HL-60 (cell line): ENCODE measurements around the gene CCDC51.

ENCODE experiments used
- GABPA ChIP-seq: IDR thresholded peaks from 2 replicates; pipeline ENCODE4 v1.6.1; 2012; ENCODE audit warnings: low read depth
- POLR2AphosphoS5 ChIP-seq: IDR thresholded peaks from 2 replicates; pipeline ENCODE4 v1.6.1; 2012; ENCODE audit warnings: low read depth
- SPI1 ChIP-seq: IDR thresholded peaks from 2 replicates; pipeline ENCODE4 v1.6.1; 2012; ENCODE audit warnings: low read depth, mild to moderate bottlenecking, borderline replicate concordance
- TF ChIP-seq, protein P1 (sequence below): IDR thresholded peaks from one replicate; pipeline ENCODE4 v1.5.1; 2011; ENCODE audit warnings: low read length, control low read depth, inconsistent platforms; ENCODE audit not compliant: insufficient read depth

DNA sequence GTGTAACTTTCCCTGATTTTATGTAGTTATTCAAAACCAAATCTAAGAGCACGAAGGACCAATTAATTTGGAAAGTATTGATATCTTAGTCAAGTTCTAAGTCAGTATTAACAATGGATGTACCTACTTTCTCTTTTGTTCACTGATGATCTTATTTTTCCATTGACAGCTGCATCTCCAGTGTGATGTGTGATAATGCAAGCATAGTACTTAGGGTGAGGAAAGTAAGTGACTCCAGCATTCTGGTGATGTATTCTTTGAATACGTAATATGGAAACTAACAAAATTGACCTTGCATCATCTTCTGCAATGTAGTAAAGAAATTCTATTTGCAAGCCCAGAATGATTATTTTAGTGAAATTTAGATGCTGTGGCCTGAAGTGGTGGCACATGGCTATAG, 45.5 kb downstream of the CCDC51 start:
- TF ChIP-seq GABPA (no peak), POLR2AphosphoS5 (no peak), SPI1 (no peak)
- TF ChIP-seq, protein P1, sequence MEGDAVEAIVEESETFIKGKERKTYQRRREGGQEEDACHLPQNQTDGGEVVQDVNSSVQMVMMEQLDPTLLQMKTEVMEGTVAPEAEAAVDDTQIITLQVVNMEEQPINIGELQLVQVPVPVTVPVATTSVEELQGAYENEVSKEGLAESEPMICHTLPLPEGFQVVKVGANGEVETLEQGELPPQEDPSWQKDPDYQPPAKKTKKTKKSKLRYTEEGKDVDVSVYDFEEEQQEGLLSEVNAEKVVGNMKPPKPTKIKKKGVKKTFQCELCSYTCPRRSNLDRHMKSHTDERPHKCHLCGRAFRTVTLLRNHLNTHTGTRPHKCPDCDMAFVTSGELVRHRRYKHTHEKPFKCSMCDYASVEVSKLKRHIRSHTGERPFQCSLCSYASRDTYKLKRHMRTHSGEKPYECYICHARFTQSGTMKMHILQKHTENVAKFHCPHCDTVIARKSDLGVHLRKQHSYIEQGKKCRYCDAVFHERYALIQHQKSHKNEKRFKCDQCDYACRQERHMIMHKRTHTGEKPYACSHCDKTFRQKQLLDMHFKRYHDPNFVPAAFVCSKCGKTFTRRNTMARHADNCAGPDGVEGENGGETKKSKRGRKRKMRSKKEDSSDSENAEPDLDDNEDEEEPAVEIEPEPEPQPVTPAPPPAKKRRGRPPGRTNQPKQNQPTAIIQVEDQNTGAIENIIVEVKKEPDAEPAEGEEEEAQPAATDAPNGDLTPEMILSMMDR, result no peak
